ENCODE measurements around the gene PLPPR1.

DNA sequence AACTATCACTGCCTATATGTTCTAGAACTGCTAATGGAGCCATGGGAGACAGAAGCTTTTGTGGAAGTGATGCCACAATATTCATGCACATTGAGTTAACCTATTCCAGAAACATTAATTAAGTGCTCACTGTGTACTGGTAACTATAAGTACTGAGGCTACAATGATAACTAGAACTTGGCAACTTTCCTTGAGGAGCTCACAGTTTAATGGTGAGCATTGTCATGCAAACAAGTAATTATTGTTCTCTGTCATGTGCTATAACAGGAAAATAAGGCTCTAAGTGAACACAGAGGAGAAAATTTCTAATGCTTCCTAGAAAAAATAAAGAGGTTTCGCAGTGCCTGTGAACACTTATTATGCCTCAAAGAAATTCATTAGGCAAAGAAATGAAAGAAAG is 214.1 kb downstream of the PLPPR1 start:
- TF ChIP-seq GATA2 (IDR thresholded peaks at IDR 0.05; ENCODE audit: low read depth, low read length) (no peak), GATA3 (IDR thresholded peaks at IDR 0.05; ENCODE audit: low read depth, low read length) (no peak)
